Measurements from ENCODE around the gene CLDN10. TPM values are rescaled to one million over a fixed set of nuclear protein-coding genes. Genes with fewer than 3 reads are reported as not detected.

CLDN10 gene
- total RNA-seq, 4 donors from 2014 or later, result 1.3 to 27.6 (median 19.5) TPM; not detected in 1

- intact Hi-C loops (cut with DNase I; ENCODE audit: low total_unique reads), result no loop called here
- H3K9me3 ChIP-seq, result no peaks in the 10 kb centered on the region
- no peak overlapping the region for H3K27ac ChIP-seq
- H3K36me3 ChIP-seq, result no peaks in the 10 kb centered on the region
- H3K4me1 ChIP-seq, result no peaks in the 10 kb centered on the region
- TF ChIP-seq, protein P1, sequence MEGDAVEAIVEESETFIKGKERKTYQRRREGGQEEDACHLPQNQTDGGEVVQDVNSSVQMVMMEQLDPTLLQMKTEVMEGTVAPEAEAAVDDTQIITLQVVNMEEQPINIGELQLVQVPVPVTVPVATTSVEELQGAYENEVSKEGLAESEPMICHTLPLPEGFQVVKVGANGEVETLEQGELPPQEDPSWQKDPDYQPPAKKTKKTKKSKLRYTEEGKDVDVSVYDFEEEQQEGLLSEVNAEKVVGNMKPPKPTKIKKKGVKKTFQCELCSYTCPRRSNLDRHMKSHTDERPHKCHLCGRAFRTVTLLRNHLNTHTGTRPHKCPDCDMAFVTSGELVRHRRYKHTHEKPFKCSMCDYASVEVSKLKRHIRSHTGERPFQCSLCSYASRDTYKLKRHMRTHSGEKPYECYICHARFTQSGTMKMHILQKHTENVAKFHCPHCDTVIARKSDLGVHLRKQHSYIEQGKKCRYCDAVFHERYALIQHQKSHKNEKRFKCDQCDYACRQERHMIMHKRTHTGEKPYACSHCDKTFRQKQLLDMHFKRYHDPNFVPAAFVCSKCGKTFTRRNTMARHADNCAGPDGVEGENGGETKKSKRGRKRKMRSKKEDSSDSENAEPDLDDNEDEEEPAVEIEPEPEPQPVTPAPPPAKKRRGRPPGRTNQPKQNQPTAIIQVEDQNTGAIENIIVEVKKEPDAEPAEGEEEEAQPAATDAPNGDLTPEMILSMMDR (IDR thresholded peaks at IDR 0.05), result no peak
- TF ChIP-seq POLR2A (IDR thresholded peaks at IDR 0.05), result no peak
- no peak overlapping the region for H3K4me3 ChIP-seq
- no peak for DNase-seq
- no peaks in the 10 kb centered on the region for H3K27me3 ChIP-seq
These were observed 36.5 kb upstream of the CLDN10 start for GRCh38 chr13:95516021-95516420.

DNA sequence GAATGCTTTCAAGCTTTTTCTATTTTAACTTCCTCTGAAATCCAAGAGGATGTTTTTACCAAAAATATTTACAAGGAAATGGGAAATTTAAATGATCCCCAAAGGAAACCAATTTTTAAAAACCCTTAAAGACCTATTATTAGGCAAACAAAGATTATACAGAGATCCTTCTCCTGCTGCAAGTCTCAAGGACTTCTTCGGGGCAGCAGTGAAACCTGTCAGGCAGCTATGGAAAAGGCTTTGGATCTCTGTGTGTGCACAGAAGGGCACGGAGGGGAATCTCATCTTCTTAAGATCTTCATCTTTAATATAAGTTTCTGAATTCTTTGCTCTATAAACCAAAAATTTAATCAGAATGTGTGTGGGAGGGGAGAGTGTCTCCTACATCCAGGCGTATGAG is 36.0 kb upstream of the CLDN10 start:
- no peaks in the 10 kb centered on the region for H3K27me3 ChIP-seq
- no peak for DNase-seq
- H3K27ac ChIP-seq, result no peak overlapping the region
- intact Hi-C loops (cut with DNase I; ENCODE audit: low total_unique reads), result no loop called here
- TF ChIP-seq POLR2A (IDR thresholded peaks at IDR 0.05), result no peak
- TF ChIP-seq, protein P1 (IDR thresholded peaks at IDR 0.05), result no peak
- no peaks in the 10 kb centered on the region for H3K9me3 ChIP-seq
- no peak overlapping the region for H3K4me3 ChIP-seq
- no peaks in the 10 kb centered on the region for H3K4me1 ChIP-seq
- no peaks in the 10 kb centered on the region for H3K36me3 ChIP-seq

DNA sequence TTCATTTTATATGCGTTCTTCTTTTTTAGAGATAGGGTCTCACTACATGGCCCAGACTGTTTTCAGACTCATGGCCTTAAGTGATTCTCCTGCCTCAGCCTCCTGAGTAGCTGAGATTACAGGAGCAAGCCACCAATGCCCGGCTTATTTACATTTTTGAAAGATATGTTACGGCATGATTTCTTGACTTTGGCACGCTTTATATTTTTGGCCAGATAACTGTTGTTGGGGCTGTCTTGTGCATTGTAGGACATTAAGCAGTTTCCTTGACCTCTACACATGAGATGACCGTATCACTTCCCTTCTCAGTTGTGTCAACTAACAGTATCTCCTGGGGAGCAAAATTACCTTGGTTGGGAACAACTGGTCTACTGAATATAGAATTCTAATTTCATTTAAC is 28.9 kb upstream of the CLDN10 start:
- H3K27ac ChIP-seq, result no peak overlapping the region
- no peaks in the 10 kb centered on the region for H3K36me3 ChIP-seq
- intact Hi-C loops (cut with DNase I; ENCODE audit: low total_unique reads), result no loop called here
- TF ChIP-seq POLR2A (IDR thresholded peaks at IDR 0.05), result no peak
- TF ChIP-seq, protein P1 (IDR thresholded peaks at IDR 0.05), result no peak
- no peak for DNase-seq
- no peaks in the 10 kb centered on the region for H3K27me3 ChIP-seq
- H3K4me1 ChIP-seq, result no peaks in the 10 kb centered on the region
- H3K4me3 ChIP-seq, result no peak overlapping the region
- H3K9me3 ChIP-seq, result no peaks in the 10 kb centered on the region

GRCh38 chr13:95524264-95524901 is 28.1 kb upstream of the CLDN10 start:
- TF ChIP-seq, protein P1 (IDR thresholded peaks at IDR 0.05), result no peak
- TF ChIP-seq POLR2A (IDR thresholded peaks at IDR 0.05), result no peak
- H3K27me3 ChIP-seq, result no peaks in the 10 kb centered on the region
- intact Hi-C loops (cut with DNase I; ENCODE audit: low total_unique reads), result no loop called here

GRCh38 chr13:95527955-95528354 is 24.6 kb upstream of the CLDN10 start:
- intact Hi-C loops (cut with DNase I; ENCODE audit: low total_unique reads), result no loop called here
- Histone ChIP-seq H3K27me3 (no peaks in the 10 kb centered on the region), H3K4me3 (no peak overlapping the region)

More at GRCh38 chr13:95524264-95524901, 28.1 kb upstream of the CLDN10 start:
- H3K4me1 ChIP-seq, result no peaks in the 10 kb centered on the region
- no peaks in the 10 kb centered on the region for H3K36me3 ChIP-seq
- no peaks in the 10 kb centered on the region for H3K9me3 ChIP-seq
- no peak for DNase-seq
- H3K27ac ChIP-seq, result no peak overlapping the region
- H3K4me3 ChIP-seq, result no peak overlapping the region

More at GRCh38 chr13:95527955-95528354, 24.6 kb upstream of the CLDN10 start:
- TF ChIP-seq, protein P1 (IDR thresholded peaks at IDR 0.05), result no peak
- TF ChIP-seq POLR2A (IDR thresholded peaks at IDR 0.05), result no peak
- Histone ChIP-seq H3K9me3 (no peaks in the 10 kb centered on the region), H3K4me1 (no peaks in the 10 kb centered on the region), H3K27ac (no peak overlapping the region), H3K36me3 (no peaks in the 10 kb centered on the region)
- DNase-seq, result no peak
